ENCODE measurements around the gene ZNF438. TPM values are rescaled to one million over a fixed set of nuclear protein-coding genes. Genes with fewer than 3 reads are reported as not detected.
"Not testable (repeated sequence)": the region's sequence is repeated elsewhere in the genome, so short reads cannot be mapped to it uniquely, and the experiment has no call there.

ZNF438 gene
- total RNA-seq, 1 donor from 2014 or later, result 1.7 TPM

DNA sequence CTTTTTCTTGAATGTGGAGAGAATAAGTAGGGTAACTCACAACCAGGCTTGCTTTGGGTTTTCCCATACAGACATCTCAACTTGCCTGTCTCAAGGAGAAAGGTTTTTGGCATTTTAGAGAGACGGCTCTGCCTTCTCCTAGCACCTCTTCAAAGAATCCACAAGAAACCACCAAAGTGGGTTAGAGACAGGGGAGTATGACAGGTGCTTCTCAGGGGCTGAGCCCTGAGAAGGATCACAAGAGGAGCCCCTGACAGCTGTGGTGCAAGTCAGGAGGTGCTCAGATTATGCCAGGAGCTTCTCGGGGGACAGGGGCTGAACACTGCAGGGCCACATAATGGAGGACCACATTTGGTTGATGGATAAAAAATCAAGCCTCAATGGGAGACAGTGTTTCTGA lies 231.3 kb downstream of the ZNF438 start:
- H3K36me3 ChIP-seq, result no peaks in the 10 kb centered on the region
- H3K4me3 ChIP-seq, result no peak overlapping the region
- H3K4me1 ChIP-seq, result peaks cover 0 to 5% of the 10 kb centered on the region in 2 donors
- no peak for DNase-seq (ENCODE audit: low spot score in 2 of 2)
- no peaks in the 10 kb centered on the region for H3K9me3 ChIP-seq
- H3K27ac ChIP-seq, result no peak overlapping the region
- intact Hi-C loops (cut with DNase I), result no loop called here
- no peaks in the 10 kb centered on the region for H3K27me3 ChIP-seq
- TF ChIP-seq CTCF (IDR thresholded peaks at IDR 0.05), result no peak

DNA sequence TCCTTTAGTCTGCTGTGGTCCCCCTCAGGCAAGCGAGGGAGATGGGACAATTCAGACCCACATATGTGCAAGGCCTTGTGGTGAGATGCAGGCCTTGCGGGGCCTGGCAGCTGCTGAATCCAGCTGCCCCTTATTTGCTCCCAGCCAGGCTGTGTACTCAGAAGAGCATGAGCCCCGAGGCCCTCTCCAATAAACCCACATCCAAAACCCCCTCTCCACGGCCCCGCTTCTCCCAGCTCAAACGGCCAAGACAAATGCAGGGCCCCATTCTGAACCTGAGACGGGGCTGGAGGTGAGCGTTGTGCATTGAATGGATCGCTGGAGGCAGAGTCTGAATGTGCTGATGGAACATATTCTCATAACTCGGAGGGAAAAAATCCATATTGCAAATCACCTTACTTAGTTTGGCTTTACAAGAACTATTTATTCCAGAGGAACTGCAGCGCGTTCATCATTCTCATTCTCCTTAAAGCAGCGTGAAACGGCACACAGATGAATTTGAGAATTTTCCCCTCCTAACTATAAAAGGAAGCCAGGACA lies 232.9 kb downstream of the ZNF438 start:
- TF ChIP-seq CTCF (IDR thresholded peaks at IDR 0.05), result no peak
- no peak overlapping the region for H3K4me3 ChIP-seq
- no peak for DNase-seq (ENCODE audit: low spot score in 2 of 2)
- H3K27ac ChIP-seq, result no peak overlapping the region
- no peaks in the 10 kb centered on the region for H3K27me3 ChIP-seq
- H3K4me1 ChIP-seq, result peaks cover 0 to 3% of the 10 kb centered on the region in 2 donors
- intact Hi-C loops (cut with DNase I), result no loop called here
- no peaks in the 10 kb centered on the region for H3K36me3 ChIP-seq
- no peaks in the 10 kb centered on the region for H3K9me3 ChIP-seq

GRCh38 chr10:30795024-30795423 lies 236.6 kb downstream of the ZNF438 start:
- H3K27me3 ChIP-seq; H3K4me1 ChIP-seq; H3K27ac ChIP-seq; H3K4me3 ChIP-seq; H3K9me3 ChIP-seq; H3K36me3 ChIP-seq; DNase-seq (ENCODE audit: low spot score in 2 of 2); intact Hi-C loops (cut with DNase I): not testable (repeated sequence)

All from ascending aorta (tissue), 2 donors.